GM06990 (cell line): Measurements from ENCODE around the gene IHH.

Experiments
- DNase-seq: peaks from one replicate; pipeline ENCODE4 v3.0.0-alpha.2; 2011; ENCODE audit not compliant: insufficient read length; ENCODE audit errors: extremely low read depth
- H3K27me3 ChIP-seq: replicated peaks from 2 replicates; pipeline ENCODE4 v1.6.0; 2011; ENCODE audit warnings: low read length; ENCODE audit not compliant: control insufficient read depth, insufficient read depth
- H3K36me3 ChIP-seq: 2 replicates; pipeline ENCODE4 v1.5.1; 2011; ENCODE audit warnings: low read length; ENCODE audit not compliant: control insufficient read depth, insufficient read depth
- H3K4me3 ChIP-seq: replicated peaks from 2 replicates; pipeline ENCODE4 v1.5.1; 2011; ENCODE audit warnings: low read depth, mild to moderate bottlenecking, control low read depth, low read length
- CTCF ChIP-seq: IDR thresholded peaks from 2 replicates; pipeline ENCODE4 v1.5.1; 2011; ENCODE audit warnings: low read length, control low read depth, mild to moderate bottlenecking, inconsistent platforms; ENCODE audit not compliant: insufficient read depth, poor library complexity, severe bottlenecking

The IHH gene

GRCh38 chr2:219034823-219035222 is 25.9 kb downstream of the IHH start:
- H3K27me3 ChIP-seq: no peaks in the 10 kb centered on the region; the same call in 1 of the 2 replicates
- no peak overlapping the region for H3K4me3 ChIP-seq
- DNase-seq: no peak
- no peaks in the 10 kb centered on the region for H3K36me3 ChIP-seq
- TF ChIP-seq CTCF: no peak

GRCh38 chr2:219032051-219032745 is 28.5 kb downstream of the IHH start:
- no peak for DNase-seq
- H3K36me3 ChIP-seq: no peaks in the 10 kb centered on the region
- no peaks in the 10 kb centered on the region for H3K27me3 ChIP-seq
- no peak overlapping the region for H3K4me3 ChIP-seq
- TF ChIP-seq CTCF: no peak

- H3K27me3 ChIP-seq: no peaks in the 10 kb centered on the region
- TF ChIP-seq CTCF: no peak
- no peaks in the 10 kb centered on the region for H3K36me3 ChIP-seq
- no peak for DNase-seq
- H3K4me3 ChIP-seq: no peak overlapping the region
Observed at GRCh38 chr2:219031005-219031738, 29.5 kb downstream of the IHH start.

- Histone ChIP-seq H3K36me3 (no peaks in the 10 kb centered on the region), H3K4me3 (no peak overlapping the region)
- TF ChIP-seq CTCF: no peak
Observed at GRCh38 chr2:219030177-219030940, 30.4 kb downstream of the IHH start.

GRCh38 chr2:219029829-219030165 is 30.9 kb downstream of the IHH start:
- Histone ChIP-seq H3K36me3 (no peaks in the 10 kb centered on the region), H3K27me3 (no peaks in the 10 kb centered on the region), H3K4me3 (no peak overlapping the region)
- DNase-seq: peak; percentile 46
- peak; percentile 97 for TF ChIP-seq CTCF

More at GRCh38 chr2:219030177-219030940, 30.4 kb downstream of the IHH start:
- no peaks in the 10 kb centered on the region for H3K27me3 ChIP-seq
- DNase-seq: no peak
